Activated naive CD4-positive, alpha-beta T cell treated with anti-CD3 and anti-CD28 coated beads, Interleukin-2, amount 50 U/mL, for 16 hours (primary cell): ENCODE results near the gene GALNT8.
"Not testable (repeated sequence)": the region's sequence is repeated elsewhere in the genome, so short reads cannot be mapped to it uniquely, and the experiment has no call there.

Experiments used
- DNase-seq: peaks from one replicate; pipeline ENCODE4 v3.0.0-alpha.2; 2020

The GALNT8 gene, protein sequence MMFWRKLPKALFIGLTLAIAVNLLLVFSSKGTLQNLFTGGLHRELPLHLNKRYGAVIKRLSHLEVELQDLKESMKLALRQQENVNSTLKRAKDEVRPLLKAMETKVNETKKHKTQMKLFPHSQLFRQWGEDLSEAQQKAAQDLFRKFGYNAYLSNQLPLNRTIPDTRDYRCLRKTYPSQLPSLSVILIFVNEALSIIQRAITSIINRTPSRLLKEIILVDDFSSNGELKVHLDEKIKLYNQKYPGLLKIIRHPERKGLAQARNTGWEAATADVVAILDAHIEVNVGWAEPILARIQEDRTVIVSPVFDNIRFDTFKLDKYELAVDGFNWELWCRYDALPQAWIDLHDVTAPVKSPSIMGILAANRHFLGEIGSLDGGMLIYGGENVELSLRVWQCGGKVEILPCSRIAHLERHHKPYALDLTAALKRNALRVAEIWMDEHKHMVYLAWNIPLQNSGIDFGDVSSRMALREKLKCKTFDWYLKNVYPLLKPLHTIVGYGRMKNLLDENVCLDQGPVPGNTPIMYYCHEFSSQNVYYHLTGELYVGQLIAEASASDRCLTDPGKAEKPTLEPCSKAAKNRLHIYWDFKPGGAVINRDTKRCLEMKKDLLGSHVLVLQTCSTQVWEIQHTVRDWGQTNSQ

GRCh38 chr12:4719821-4720636 lies at the start of gene GALNT8:
TSS of gene GALNT8 (plus strand) at chr12:4720400. CDS start at chr12:4720678, 278 bp downstream.
- DNase-seq, result no peak

DNA sequence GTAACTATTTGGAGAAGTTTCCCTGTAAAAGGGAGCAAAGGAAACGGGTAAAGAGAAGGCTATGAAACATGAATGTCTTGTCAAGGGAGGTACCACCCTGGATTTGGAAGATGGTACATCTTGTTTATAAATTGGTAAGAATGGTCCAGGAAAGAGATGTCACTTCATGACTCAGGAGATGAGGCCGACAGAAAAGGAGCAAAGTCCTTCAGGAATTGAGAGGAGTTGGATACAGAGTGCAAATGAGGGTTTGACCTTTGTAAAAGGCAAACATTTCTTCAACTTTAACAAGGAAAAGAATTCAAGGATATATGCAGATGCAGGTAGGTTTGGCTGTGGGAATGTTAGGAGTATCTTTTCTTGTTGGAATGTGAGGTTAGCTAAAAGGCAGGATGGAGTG lies 40.5 kb upstream of the GALNT8 start:
- no peak for DNase-seq

DNA sequence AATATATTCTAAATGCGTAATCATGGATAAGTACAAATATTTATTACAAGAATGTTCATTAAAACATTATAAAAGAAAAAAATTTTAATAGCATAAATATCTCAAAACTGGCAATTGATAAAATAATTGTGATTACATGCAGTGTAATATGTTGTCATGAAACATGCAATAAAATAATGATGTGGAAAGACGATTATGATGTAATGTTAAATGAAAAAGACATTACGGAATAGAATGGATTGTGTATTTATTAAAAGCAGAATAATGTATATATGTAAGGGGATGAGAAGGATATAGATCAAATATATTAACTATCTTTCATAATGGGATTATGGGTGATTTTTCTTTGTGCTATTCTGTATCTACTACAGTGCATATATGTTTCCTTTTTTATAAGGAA lies 38.5 kb upstream of the GALNT8 start:
- DNase-seq, result no peak

GRCh38 chr12:4685317-4685716 lies 34.9 kb upstream of the GALNT8 start:
- no peak for DNase-seq

GRCh38 chr12:4690760-4691159 lies 29.4 kb upstream of the GALNT8 start:
- DNase-seq, result no peak

- DNase-seq, result no peak
These were observed 19.6 kb upstream of the GALNT8 start for GRCh38 chr12:4700621-4701026.

DNA sequence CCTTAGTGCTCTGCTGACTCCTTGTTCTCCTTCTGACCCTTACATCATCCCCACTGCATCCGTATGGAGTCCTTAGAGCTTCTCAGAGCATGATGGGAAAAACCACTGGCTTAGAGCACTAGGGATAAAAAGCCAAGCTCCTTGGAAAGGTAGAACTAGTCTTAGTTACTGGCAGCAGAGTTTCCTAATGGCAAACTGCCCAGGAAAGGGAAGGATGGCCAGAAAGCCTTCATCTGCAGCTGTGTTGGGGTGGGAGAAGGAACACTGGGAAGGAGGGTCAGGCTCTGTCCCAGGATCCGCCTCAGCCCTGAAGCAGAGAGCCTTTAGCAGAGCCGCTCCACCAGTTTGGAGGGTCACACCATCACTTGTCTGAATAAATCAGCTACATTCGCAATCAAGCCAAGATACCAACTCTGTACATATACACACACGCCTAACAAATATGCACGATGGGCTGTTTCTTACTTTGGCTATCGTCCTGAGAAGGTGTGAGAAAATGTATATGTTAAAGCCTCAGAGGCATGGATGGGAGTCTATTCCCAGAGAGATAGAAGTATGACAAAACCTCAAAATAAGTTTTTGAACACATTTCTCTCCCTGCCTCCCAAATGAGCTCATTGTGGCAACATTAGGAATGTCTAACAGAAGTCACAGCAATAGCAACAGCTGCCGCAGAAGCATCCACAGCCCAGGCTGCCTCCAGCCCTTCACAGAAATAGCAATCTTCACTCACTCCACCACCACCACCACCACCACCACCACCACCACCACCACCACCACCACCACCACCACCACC lies 18.6 kb upstream of the GALNT8 start:
- no peak for DNase-seq

GRCh38 chr12:4703676-4704075 lies 16.5 kb upstream of the GALNT8 start:
- no peak for DNase-seq

DNA sequence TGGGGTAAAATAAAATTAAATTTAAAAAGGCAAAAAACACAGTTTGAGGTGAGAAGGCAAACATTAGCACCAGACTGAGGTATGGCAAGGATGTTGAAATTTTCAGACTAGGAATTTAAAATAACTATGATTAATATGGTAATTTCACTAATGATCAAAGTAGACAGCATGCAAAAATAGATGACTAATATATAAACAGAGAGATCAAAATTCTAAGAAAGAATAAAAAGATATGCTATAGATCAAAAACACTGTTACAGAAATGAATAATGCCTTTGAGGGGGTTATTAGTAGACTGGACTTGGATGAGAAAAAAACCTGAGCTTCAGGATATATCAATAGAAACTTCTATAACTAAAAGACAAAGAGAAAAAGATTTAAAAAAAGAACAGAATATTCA lies 14.4 kb upstream of the GALNT8 start:
- no peak for DNase-seq

DNA sequence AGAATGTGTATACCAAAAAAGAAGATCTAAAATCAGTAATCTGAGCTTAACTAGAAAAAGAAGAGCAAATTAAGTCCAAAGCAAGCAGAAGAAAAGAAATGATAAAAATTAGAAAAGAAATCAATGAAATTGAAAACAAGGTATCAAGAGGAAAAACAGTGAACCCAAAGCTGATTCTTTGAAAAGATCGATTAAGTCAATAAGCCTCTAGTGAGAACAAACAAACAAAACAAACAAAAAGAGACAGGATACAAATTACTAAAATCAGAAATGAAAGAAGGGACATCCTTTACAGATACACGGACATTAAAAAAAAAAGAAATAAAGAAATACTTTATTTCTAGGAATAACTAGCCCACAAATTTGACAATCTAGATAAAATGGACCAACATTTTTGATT lies 12.9 kb upstream of the GALNT8 start:
- DNase-seq, result no peak

DNA sequence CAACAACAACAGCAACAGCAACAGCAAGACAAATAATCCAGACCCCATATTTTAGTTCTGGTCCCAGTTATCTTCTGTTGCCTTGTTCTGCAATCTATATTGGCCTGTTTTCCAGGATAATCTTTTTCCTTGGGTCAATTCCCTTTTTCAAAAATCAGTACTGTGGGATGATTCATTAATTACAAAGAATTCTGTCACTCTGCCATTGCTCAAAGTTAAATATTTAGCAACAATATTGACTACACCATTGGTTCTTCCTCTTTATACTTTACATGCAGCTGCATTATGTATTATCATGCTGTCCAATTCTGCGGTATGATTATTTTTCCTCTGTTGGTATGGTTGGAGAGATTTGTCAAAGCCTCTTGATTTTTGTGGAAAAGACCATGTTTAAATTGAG lies 10.1 kb upstream of the GALNT8 start:
- DNase-seq, result no peak

DNA sequence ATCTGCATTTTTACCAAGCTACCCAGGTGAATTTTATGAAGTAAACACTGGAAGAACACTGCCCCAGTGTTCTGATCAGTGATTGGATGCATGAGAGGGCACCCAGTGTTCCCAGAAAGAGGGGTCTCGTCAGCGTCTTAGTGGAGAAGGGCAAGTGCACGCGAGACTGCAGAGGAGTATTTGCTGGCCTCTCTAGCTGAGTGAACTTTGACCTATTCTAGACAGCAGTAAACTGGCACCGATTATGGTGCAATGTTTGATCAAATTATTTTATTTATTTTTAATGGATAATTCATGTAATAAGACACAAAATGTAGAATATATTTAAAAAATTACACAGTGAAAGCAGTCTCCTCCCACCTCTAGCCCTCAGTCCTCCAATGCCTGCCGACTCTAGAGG lies 5.3 kb upstream of the GALNT8 start:
- no peak for DNase-seq

DNA sequence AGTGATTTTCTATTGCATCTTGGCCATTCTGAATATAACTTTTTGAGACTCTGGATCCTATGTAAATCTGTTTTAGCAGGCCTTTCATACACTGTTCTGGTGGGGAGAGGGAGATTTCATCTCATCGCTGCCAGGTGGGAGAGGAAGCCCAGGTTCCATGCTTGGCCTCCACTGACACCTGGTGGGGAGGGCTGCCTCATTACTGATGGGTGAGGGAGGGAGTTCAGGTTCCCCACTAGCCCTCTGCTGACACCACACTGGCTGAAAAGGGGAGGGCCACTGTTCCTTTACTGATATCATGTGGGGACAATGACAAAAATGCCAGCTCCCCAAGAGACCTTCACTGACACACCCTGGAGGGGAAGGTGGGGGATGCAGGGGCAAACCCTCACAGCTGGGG lies 2.4 kb upstream of the GALNT8 start:
- no peak for DNase-seq

- no peak for DNase-seq
These were observed 416 bp downstream of the GALNT8 start for GRCh38 chr12:4720637-4720995.

- not testable (repeated sequence) for DNase-seq
These were observed 1.4 kb downstream of the GALNT8 start for GRCh38 chr12:4721587-4721986.

DNA sequence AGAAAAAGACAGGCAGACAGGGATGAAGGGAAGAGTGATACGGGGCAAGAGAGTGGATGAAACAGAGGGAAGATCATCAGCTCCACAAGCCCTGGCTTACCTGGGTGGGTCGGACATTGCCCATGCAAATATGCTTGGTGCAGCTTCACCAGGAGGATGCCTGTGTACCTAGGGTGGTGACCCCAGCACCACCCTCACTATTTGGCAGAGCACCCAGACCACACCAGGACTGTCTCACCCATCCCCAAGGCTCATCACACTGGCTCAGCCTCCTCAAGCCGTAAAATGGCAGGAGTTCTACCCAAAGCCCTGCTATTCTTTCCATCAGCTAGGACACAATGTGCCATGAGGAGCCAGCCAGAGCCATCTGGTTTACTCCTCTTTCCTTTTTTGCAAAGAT lies 3.0 kb downstream of the GALNT8 start:
- DNase-seq, result no peak

DNA sequence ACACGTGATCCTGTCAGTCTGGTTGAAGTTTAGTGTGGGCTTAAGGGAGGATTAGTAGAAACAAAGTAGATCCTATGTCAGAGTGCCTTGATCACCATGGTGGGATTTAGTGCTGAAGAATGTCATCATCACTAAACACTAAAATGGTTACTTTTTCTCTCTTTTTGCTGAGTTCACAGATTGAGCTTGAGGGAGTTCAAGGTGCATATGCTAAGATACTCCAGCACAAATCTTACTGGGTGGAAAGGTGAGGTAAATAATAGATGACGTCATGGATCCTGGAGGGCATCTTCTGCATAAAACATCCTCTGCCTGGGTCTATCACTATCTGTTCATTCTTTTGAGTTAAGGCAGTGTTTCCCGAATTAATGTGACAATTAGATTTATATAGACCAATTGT lies 4.9 kb downstream of the GALNT8 start:
- no peak for DNase-seq

- no peak for DNase-seq
These were observed 14.6 kb downstream of the GALNT8 start for GRCh38 chr12:4734625-4735340.

GRCh38 chr12:4736091-4736490 lies 15.9 kb downstream of the GALNT8 start:
- DNase-seq, result no peak

GRCh38 chr12:4738541-4738940 lies 18.3 kb downstream of the GALNT8 start:
- no peak for DNase-seq

- no peak for DNase-seq
These were observed 22.3 kb downstream of the GALNT8 start for GRCh38 chr12:4742416-4742970.

GRCh38 chr12:4743046-4743445 lies 22.8 kb downstream of the GALNT8 start:
- DNase-seq, result no peak
